Measurements from ENCODE around the gene GYPB. TPM values are rescaled to one million over a fixed set of nuclear protein-coding genes. Genes with fewer than 3 reads are reported as not detected.
"Not testable (repeated sequence)": the region's sequence is repeated elsewhere in the genome, so short reads cannot be mapped to it uniquely, and the experiment has no call there.

The GYPB gene
- total and polyA plus RNA-seq, 9 of the 15 experiments (the other 6 are each of a cell fraction or from before 2014, with no cell fraction given), result 16.9 to 205 (median 65.8) TPM

DNA sequence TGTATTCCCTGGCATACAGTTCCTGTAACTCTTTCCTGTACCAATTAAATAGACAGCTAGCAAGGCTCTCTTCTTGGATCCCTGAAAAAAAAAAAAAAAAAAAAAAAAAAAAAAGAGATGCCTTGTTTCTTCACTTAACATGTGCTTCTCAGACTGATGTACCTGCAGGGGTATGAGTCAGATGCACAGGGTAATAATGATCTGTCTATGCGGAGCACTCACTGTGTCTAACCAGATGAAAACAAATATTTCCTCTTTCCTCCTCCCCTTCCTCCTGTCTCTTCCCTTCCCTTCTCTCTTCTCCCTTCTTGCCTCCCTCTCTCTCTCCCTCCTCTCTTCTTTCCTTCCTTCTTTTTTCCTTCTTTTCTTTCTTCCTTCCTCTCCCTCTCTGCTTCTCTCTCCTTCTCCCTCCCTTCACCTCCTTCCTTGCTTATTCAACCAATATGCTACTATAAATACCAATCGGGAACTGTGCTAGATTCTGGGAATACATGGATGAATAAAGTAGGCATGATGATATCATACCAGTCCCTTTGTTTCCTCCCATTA lies 3.0 kb downstream of the GYPB start:
- H3K27ac ChIP-seq (ENCODE audit: extremely low read depth, low read depth, low read length); BruUV-seq (replicated peaks); H3K27me3 ChIP-seq (ENCODE audit: control insufficient read depth in 2 of 2, insufficient read depth in 2 of 2, low read length in 2 of 2); H3K4me1 ChIP-seq (replicated peaks in 1 of 2; ENCODE audit: control insufficient read depth in 2 of 2, insufficient read depth in 2 of 2, low read length in 2 of 2); H3K9me3 ChIP-seq (replicated peaks; ENCODE audit: control insufficient read depth, insufficient read depth, low read depth, low read length); H4K20me1 ChIP-seq (replicated peaks; ENCODE audit: control insufficient read depth, insufficient read depth, low read length); H2AFZ ChIP-seq (ENCODE audit: low read depth, low read length); H3K36me3 ChIP-seq (ENCODE audit: control insufficient read depth, insufficient read depth, low read length); FAIRE-seq; POLR2A ChIA-PET; H3K9me1 ChIP-seq (ENCODE audit: control insufficient read depth, insufficient read depth, low read length); CTCF ChIA-PET (ENCODE audit: low intra/inter-chr PET ratio); H3K9ac ChIP-seq (ENCODE audit: insufficient read depth in 1 of 2, low read depth in 2 of 2, low read length in 2 of 2); H3K4me3 ChIP-seq: not testable (repeated sequence)
- ATAC-seq (peak; percentile 52), DNase-seq (ENCODE audit: extremely low read depth in 1 of 4, low spot score in 3 of 4) (peak in 1 of 4 experiments; percentile 38)
- 10% methylated on average over 1 of the region's 2 CpGs for WGBS (ENCODE audit: insufficient coverage, low coverage, missing lambda C conversion rate)
- H3K4me2 ChIP-seq (ENCODE audit: insufficient read depth, low read length), result peak overlapping the region; percentile 49; the same call in 1 of the 2 replicates
- peaks cover 31% of the 10 kb centered on the region for H3K79me2 ChIP-seq (ENCODE audit: control insufficient read depth, insufficient read depth, low read length)
- in situ Hi-C loops (cut with MboI), result loop anchor here (10.0 kb wide), 1 partner anchor 119 kb away; no protein-coding TSS in a partner anchor
- intact Hi-C loops (cut with micrococcal nuclease), result loop anchor here (5.0 kb wide), 2 partner anchors 109 to 126 kb away; partner anchors contain the start of genes GYPA and GYPE
- 0 out of 2 replicates have a peak, but pooled peaks have one; percentile 42 for TF ChIP-seq PHB2 (IDR thresholded peaks at IDR 0.05; ENCODE audit: low read depth)
- TF ChIP-seq LARP7 (IDR thresholded peaks at IDR 0.05), result 0 out of 2 replicates have a peak, but pooled peaks have one; percentile 16
- peak; percentile 39; the same call in 1 of the 2 replicates for TF ChIP-seq ARID1B (IDR thresholded peaks at IDR 0.05)
- peak in 1 of 2 experiments; percentile 27; a peak in 1 of 4 replicates for TF ChIP-seq KDM1A (IDR thresholded peaks at IDR 0.05)
- TF ChIP-seq SMARCA5 (IDR thresholded peaks at IDR 0.05), result peak; percentile 62; the same call in 1 of the 2 replicates
- peak; percentile 54; the same call in 1 of the 2 replicates for TF ChIP-seq ARID2 (IDR thresholded peaks at IDR 0.05)
- TF ChIP-seq, protein P1, sequence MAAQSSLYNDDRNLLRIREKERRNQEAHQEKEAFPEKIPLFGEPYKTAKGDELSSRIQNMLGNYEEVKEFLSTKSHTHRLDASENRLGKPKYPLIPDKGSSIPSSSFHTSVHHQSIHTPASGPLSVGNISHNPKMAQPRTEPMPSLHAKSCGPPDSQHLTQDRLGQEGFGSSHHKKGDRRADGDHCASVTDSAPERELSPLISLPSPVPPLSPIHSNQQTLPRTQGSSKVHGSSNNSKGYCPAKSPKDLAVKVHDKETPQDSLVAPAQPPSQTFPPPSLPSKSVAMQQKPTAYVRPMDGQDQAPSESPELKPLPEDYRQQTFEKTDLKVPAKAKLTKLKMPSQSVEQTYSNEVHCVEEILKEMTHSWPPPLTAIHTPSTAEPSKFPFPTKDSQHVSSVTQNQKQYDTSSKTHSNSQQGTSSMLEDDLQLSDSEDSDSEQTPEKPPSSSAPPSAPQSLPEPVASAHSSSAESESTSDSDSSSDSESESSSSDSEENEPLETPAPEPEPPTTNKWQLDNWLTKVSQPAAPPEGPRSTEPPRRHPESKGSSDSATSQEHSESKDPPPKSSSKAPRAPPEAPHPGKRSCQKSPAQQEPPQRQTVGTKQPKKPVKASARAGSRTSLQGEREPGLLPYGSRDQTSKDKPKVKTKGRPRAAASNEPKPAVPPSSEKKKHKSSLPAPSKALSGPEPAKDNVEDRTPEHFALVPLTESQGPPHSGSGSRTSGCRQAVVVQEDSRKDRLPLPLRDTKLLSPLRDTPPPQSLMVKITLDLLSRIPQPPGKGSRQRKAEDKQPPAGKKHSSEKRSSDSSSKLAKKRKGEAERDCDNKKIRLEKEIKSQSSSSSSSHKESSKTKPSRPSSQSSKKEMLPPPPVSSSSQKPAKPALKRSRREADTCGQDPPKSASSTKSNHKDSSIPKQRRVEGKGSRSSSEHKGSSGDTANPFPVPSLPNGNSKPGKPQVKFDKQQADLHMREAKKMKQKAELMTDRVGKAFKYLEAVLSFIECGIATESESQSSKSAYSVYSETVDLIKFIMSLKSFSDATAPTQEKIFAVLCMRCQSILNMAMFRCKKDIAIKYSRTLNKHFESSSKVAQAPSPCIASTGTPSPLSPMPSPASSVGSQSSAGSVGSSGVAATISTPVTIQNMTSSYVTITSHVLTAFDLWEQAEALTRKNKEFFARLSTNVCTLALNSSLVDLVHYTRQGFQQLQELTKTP (IDR thresholded peaks at IDR 0.05; ENCODE audit: low read depth in 1 of 2, partially characterized antibody in 2 of 2), result peak in 1 of 2 experiments; percentile 35
- 0 out of 2 replicates have a peak, but pooled peaks have one; percentile 14 for TF ChIP-seq GATAD2A (IDR thresholded peaks at IDR 0.05)
- 0 out of 4 replicates have a peak, but pooled peaks have one; percentile 21 for TF ChIP-seq TRIM24 (IDR thresholded peaks at IDR 0.05)
- peak in 1 of 2 experiments; percentile 70; a peak in 2 of 4 replicates for TF ChIP-seq HDAC1 (IDR thresholded peaks at IDR 0.05)
- TF ChIP-seq MTA1 (IDR thresholded peaks at IDR 0.05; ENCODE audit: borderline replicate concordance), result 0 out of 2 replicates have a peak, but pooled peaks have one; percentile 44
- TF ChIP-seq MIER1 (IDR thresholded peaks at IDR 0.05; ENCODE audit: low read depth), result 0 out of 2 replicates have a peak, but pooled peaks have one; percentile 46
- peak; percentile 38; the same call in 1 of the 2 replicates for TF ChIP-seq HDAC2 (IDR thresholded peaks at IDR 0.05)
- 0 out of 2 replicates have a peak, but pooled peaks have one; percentile 21 for TF ChIP-seq BCOR (IDR thresholded peaks at IDR 0.05)
- TF ChIP-seq ZNF263 (CRISPR knock-in tag; IDR thresholded peaks at IDR 0.05; ENCODE audit: borderline replicate concordance), result peak; percentile 58; the same call in 1 of the 2 replicates
- TF ChIP-seq, protein P2, sequence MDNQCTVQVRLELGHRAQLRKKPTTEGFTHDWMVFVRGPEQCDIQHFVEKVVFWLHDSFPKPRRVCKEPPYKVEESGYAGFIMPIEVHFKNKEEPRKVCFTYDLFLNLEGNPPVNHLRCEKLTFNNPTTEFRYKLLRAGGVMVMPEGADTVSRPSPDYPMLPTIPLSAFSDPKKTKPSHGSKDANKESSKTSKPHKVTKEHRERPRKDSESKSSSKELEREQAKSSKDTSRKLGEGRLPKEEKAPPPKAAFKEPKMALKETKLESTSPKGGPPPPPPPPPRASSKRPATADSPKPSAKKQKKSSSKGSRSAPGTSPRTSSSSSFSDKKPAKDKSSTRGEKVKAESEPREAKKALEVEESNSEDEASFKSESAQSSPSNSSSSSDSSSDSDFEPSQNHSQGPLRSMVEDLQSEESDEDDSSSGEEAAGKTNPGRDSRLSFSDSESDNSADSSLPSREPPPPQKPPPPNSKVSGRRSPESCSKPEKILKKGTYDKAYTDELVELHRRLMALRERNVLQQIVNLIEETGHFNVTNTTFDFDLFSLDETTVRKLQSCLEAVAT (IDR thresholded peaks at IDR 0.05), result 0 out of 4 replicates have a peak, but pooled peaks have one; percentile 42 to 46
- TF ChIP-seq, protein P3, sequence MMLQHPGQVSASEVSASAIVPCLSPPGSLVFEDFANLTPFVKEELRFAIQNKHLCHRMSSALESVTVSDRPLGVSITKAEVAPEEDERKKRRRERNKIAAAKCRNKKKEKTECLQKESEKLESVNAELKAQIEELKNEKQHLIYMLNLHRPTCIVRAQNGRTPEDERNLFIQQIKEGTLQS (IDR thresholded peaks at IDR 0.05), result peak; percentile 21; the same call in 1 of the 2 replicates
- TF ChIP-seq, protein P3 (CRISPR knock-in tag; conservative IDR thresholded peaks at IDR 0.05), result not testable (repeated sequence)
